DOHH2 (cell line): ENCODE measurements around the gene OSBPL3.

Source experiments
- H3F3A ChIP-seq: fragments of 200-600 bp; sonication (generic), shearing (Covaris generic); 2 replicates; pipeline ENCODE4 v1.6.0; 2016; ENCODE audit warnings: antibody characterized with exemption, mild to moderate bottlenecking; ENCODE audit not compliant: control insufficient read depth, insufficient read depth
- H3K27ac ChIP-seq: fragments of 200-600 bp; sonication (generic); 2 replicates; pipeline ENCODE4 v1.5.1; 2014; ENCODE audit warnings: low read depth, mild to moderate bottlenecking, low read length, moderate library complexity
- H3K27me3 ChIP-seq: fragments of 200-600 bp; sonication (generic); 2 replicates; pipeline ENCODE4 v1.6.1; 2014; ENCODE audit warnings: mild to moderate bottlenecking, low read length, mixed read lengths; ENCODE audit not compliant: control insufficient read depth
- H3K36me3 ChIP-seq: fragments of 200-600 bp; sonication (generic); 2 replicates; pipeline ENCODE4 v1.6.1; 2014; ENCODE audit warnings: mild to moderate bottlenecking, low read length, moderate library complexity, mixed read lengths; ENCODE audit not compliant: control insufficient read depth
- H3K4me1 ChIP-seq: fragments of 200-600 bp; sonication (generic); 2 replicates; pipeline ENCODE4 v1.6.1; 2014; ENCODE audit warnings: mild to moderate bottlenecking, low read length, mixed read lengths; ENCODE audit not compliant: control insufficient read depth
- H3K4me2 ChIP-seq: fragments of 200-600 bp; sonication (generic); 2 replicates; pipeline ENCODE4 v1.6.0; 2014; ENCODE audit warnings: mild to moderate bottlenecking, low read length, moderate library complexity
- H3K4me3 ChIP-seq: fragments of 200-600 bp; sonication (generic); 2 replicates; pipeline ENCODE4 v1.5.1; 2014; ENCODE audit warnings: mild to moderate bottlenecking, low read length, mixed read lengths
- H3K79me2 ChIP-seq: fragments of 200-600 bp; sonication (generic); 2 replicates; pipeline ENCODE4 v1.6.1; 2014; ENCODE audit warnings: mild to moderate bottlenecking, low read length, mixed read lengths; ENCODE audit not compliant: control insufficient read depth
- H3K9me2 ChIP-seq: fragments of 200-600 bp; sonication (generic); replicated peaks from 2 replicates; pipeline ENCODE4 v1.6.1; 2014; ENCODE audit warnings: mild to moderate bottlenecking, low read length, mixed read lengths; ENCODE audit not compliant: control insufficient read depth
- H3K9me3 ChIP-seq: fragments of 200-600 bp; sonication (generic); 2 replicates; pipeline ENCODE4 v1.6.1; 2014; ENCODE audit warnings: antibody characterized with exemption, low read length, mixed read lengths; ENCODE audit not compliant: control insufficient read depth, insufficient read depth
- H4K20me1 ChIP-seq: fragments of 200-600 bp; sonication (generic); 2 replicates; pipeline ENCODE4 v1.6.0; 2014; ENCODE audit warnings: low read depth, mild to moderate bottlenecking, antibody characterized with exemption, low read length, moderate library complexity; ENCODE audit not compliant: control insufficient read depth, insufficient read depth
- EZH2phosphoT487 ChIP-seq: fragments of 200-600 bp; sonication (generic); IDR thresholded peaks from 2 replicates; pipeline ENCODE4 v1.6.1; 2017; ENCODE audit warnings: borderline replicate concordance, mild to moderate bottlenecking, antibody characterized with exemption, low read length, moderate library complexity, mixed read lengths
- TF ChIP-seq, protein P1 (sequence below): fragments of 200-600 bp; sonication (generic); IDR thresholded peaks from one replicate; pipeline ENCODE4 v1.5.1; 2014; ENCODE audit warnings: antibody characterized with exemption, mild to moderate bottlenecking, low read depth, low read length; ENCODE audit not compliant: poor library complexity, severe bottlenecking

The OSBPL3 gene

DNA sequence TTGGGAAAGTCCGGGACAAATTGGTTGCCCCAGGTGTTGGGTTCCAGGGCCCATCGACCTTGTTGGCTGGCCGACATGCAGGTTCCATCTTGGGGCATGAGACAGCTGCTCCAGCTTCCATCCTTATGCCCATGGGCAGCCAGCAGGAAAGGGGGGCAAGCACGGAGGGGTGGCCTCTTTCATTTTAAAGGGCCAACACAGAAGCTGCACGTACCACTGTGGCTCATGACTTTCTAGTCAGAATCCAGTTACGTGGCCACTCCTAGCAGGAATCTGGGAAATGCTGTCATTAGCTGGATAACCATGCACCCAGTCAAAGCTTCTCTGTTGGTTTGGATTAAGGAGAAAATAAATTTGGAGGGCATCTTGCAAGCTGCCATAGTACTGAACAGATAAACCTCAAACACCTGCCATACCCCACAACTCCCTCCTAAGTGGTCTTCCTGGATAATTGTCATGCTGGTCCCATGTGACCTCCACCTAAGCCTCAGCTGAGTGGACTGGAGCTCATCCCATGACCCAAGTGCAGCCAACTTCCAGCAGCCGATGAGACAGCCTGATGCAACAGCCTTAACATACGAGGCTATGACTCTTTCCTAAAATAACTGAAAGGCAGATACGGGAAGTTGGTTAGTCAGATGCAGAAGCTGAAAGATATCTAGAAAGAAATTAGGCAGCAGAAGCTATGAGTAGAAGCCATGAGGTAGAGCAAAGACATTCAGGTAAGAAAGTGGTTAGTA is 201.3 kb downstream of the OSBPL3 start:
- no peaks in the 10 kb centered on the region for H3K79me2 ChIP-seq
- H3K27me3 ChIP-seq: no peaks in the 10 kb centered on the region
- no peaks in the 10 kb centered on the region for H4K20me1 ChIP-seq
- H3F3A ChIP-seq: no peaks in the 10 kb centered on the region
- no peaks in the 10 kb centered on the region for H3K9me3 ChIP-seq
- no peak overlapping the region for H3K27ac ChIP-seq
- H3K9me2 ChIP-seq: no peaks in the 10 kb centered on the region
- TF ChIP-seq, protein P1, sequence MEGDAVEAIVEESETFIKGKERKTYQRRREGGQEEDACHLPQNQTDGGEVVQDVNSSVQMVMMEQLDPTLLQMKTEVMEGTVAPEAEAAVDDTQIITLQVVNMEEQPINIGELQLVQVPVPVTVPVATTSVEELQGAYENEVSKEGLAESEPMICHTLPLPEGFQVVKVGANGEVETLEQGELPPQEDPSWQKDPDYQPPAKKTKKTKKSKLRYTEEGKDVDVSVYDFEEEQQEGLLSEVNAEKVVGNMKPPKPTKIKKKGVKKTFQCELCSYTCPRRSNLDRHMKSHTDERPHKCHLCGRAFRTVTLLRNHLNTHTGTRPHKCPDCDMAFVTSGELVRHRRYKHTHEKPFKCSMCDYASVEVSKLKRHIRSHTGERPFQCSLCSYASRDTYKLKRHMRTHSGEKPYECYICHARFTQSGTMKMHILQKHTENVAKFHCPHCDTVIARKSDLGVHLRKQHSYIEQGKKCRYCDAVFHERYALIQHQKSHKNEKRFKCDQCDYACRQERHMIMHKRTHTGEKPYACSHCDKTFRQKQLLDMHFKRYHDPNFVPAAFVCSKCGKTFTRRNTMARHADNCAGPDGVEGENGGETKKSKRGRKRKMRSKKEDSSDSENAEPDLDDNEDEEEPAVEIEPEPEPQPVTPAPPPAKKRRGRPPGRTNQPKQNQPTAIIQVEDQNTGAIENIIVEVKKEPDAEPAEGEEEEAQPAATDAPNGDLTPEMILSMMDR: no peak
- TF ChIP-seq EZH2phosphoT487: no peak
- peaks cover 3% of the 10 kb centered on the region; the same call in 1 of the 2 replicates for H3K36me3 ChIP-seq
- no peaks in the 10 kb centered on the region for H3K4me1 ChIP-seq
- no peak overlapping the region for H3K4me3 ChIP-seq
- H3K4me2 ChIP-seq: no peak overlapping the region

DNA sequence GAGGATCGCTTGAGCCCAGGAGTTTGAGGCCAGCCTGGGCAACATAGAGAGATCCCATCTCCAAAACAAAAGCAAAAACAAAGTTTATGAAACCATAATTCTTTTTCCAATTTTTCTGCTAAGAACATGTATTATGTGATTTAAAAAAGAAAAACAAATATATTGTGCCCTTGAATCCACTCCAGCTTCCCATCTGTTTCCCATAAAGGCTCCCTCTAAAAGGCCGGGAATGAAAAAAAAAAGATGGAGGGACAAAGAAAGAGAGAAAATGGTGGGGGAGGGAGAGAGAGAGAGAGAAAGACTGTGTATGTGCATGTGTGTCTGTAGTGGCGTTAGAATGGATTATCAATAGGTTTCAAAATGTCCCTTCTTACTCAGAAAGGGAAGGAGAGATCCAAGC is 202.2 kb downstream of the OSBPL3 start:
- TF ChIP-seq, protein P1: no peak
- TF ChIP-seq EZH2phosphoT487: no peak
- H4K20me1 ChIP-seq: no peaks in the 10 kb centered on the region
- no peak overlapping the region for H3K4me2 ChIP-seq
- no peaks in the 10 kb centered on the region for H3F3A ChIP-seq
- H3K36me3 ChIP-seq: no peaks in the 10 kb centered on the region
- no peaks in the 10 kb centered on the region for H3K79me2 ChIP-seq
- H3K9me3 ChIP-seq: no peaks in the 10 kb centered on the region
- no peak overlapping the region for H3K27ac ChIP-seq
- no peaks in the 10 kb centered on the region for H3K27me3 ChIP-seq
- no peak overlapping the region for H3K4me3 ChIP-seq
- no peaks in the 10 kb centered on the region for H3K4me1 ChIP-seq
- H3K9me2 ChIP-seq: no peaks in the 10 kb centered on the region

DNA sequence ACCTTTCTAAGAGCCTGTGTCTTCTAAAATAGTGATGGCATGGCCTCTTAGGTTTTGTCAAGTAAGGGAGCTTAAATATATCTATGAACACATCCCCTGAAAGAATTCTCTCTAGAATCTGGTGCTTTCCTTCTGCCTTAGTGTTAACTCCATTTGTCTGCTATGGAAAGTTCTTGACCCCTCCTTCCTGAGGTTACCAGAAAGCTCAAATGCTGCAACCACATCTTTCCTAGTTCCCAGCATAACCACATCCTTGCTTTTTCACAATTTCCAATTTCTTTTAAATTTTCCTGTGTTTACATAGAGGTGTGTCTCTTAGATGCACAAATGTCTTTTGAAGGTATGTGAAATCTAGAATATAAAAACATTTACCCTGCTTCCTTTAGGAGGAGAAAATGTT is 206.3 kb downstream of the OSBPL3 start:
- Histone ChIP-seq H3K4me2 (no peak overlapping the region), H3K9me2 (no peaks in the 10 kb centered on the region), H3K4me3 (no peak overlapping the region), H3K27ac (no peak overlapping the region), H3K9me3 (no peaks in the 10 kb centered on the region), H3K4me1 (no peaks in the 10 kb centered on the region), H3K79me2 (no peaks in the 10 kb centered on the region), H3K27me3 (peaks cover 3% of the 10 kb centered on the region; the same call in 1 of the 2 replicates), H3F3A (no peaks in the 10 kb centered on the region), H3K36me3 (no peaks in the 10 kb centered on the region), H4K20me1 (no peaks in the 10 kb centered on the region)
- TF ChIP-seq, protein P1: no peak
- no peak for TF ChIP-seq EZH2phosphoT487
